Uterus (tissue), 2 donors: ENCODE measurements around the gene IGF2.

Source experiments
- POLR2A ChIP-seq, 2 donors: fragments of 450-650 bp; IDR thresholded peaks; one replicate each; pipeline ENCODE4 v1.6.1; 2016; ENCODE audit warnings: antibody characterized with exemption in 2 of 2, mild to moderate bottlenecking in 1 of 2, moderate library complexity in 1 of 2
- TF ChIP-seq, protein P1 (sequence below), 4 experiments: fragments of 200-600 bp in 2 of 4; fragments of 450-650 bp in 2 of 4; sonication (generic) in 2 of 4; IDR thresholded peaks; one replicate each; pipeline ENCODE4 v1.5.1; 2016 to 2019; ENCODE audit warnings: antibody characterized with exemption in 4 of 4, mild to moderate bottlenecking in 2 of 4, moderate library complexity in 1 of 4

DNA sequence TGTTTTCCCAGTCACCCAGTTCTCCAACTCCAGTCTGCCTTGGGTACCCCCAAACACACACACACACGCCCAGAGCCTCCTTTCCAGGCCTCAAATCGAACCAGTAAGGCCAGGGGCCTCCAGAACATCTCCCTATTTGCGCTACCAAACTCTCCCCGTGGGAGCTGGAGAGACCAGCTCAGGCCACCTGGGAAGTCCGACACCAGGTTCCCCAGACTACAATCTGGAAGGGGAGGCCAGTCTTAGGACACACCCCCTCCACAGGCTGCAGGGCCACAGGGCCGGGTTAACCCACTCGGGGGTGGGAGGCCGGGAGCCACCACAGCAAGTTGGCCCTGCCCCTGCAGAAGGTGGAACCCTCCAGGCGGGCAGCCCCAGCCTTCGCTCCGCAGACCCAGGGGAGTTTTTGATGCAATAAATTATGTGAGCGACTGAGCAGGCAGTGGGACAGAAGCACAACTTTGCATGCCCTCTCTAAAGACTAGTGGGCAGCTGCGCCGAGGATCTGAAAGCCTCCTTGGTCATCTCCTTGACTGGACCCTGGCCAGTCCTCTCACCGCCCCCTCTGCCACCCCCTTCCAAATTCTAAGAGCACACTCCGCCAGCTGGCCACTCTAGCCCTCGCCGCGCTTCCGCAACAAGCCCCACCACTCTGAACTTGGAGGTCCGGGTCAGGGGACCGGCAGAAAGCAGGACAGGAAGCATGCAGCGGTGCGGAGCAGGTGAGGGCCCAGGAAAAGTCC lies 2.8 kb downstream of the IGF2 start:
- TF ChIP-seq, protein P1, sequence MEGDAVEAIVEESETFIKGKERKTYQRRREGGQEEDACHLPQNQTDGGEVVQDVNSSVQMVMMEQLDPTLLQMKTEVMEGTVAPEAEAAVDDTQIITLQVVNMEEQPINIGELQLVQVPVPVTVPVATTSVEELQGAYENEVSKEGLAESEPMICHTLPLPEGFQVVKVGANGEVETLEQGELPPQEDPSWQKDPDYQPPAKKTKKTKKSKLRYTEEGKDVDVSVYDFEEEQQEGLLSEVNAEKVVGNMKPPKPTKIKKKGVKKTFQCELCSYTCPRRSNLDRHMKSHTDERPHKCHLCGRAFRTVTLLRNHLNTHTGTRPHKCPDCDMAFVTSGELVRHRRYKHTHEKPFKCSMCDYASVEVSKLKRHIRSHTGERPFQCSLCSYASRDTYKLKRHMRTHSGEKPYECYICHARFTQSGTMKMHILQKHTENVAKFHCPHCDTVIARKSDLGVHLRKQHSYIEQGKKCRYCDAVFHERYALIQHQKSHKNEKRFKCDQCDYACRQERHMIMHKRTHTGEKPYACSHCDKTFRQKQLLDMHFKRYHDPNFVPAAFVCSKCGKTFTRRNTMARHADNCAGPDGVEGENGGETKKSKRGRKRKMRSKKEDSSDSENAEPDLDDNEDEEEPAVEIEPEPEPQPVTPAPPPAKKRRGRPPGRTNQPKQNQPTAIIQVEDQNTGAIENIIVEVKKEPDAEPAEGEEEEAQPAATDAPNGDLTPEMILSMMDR (IDR thresholded peaks at IDR 0.05), result no peak
- TF ChIP-seq POLR2A (IDR thresholded peaks at IDR 0.05), result no peak
